ENCODE results near the gene ATRNL1.
"Not testable (repeated sequence)": the region's sequence is repeated elsewhere in the genome, so short reads cannot be mapped to it uniquely, and the experiment has no call there.

Gene ATRNL1

DNA sequence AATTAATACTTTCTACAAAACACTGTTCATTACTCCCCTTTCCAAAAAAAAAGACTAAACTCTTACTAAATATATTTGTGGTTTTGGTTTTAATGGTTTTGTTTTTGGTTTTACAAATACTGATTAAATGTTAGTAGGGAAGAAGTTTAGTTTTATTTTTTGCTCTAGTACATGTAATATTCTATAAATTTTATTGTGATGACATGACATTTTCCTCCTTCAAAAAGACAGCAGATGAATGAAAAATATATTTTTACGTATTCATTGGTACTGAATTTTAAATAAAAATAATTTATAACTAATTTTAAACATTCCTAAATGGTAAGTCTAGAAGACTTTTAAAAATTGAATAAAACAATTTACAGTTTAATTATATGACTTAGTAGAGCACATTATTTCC lies 667.0 kb downstream of the ATRNL1 start:
- no peak for DNase-seq

DNA sequence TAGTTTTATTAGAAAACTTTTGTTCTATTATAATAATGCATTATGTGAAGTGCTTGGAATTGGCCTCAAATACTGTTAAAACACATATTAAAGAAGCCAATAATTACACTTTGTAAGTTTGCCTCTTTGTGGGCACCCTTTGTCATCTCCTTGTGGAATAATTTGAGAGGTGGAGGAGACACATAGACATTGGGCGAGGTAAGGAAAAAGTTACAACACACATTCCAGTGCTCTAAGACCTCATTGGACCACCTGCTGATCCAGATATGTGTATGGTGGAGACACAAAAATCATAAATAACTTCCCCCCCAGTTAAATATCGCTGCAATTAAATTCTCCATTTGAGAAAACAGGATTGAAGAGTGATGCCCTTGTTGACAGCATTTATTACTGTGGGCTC lies 668.0 kb downstream of the ATRNL1 start:
- no peak for DNase-seq

GRCh38 chr10:115762029-115762428 lies 668.9 kb downstream of the ATRNL1 start:
- DNase-seq = no peak

- no peak for DNase-seq
Measured at GRCh38 chr10:115771755-115772154, 678.6 kb downstream of the ATRNL1 start.

DNA sequence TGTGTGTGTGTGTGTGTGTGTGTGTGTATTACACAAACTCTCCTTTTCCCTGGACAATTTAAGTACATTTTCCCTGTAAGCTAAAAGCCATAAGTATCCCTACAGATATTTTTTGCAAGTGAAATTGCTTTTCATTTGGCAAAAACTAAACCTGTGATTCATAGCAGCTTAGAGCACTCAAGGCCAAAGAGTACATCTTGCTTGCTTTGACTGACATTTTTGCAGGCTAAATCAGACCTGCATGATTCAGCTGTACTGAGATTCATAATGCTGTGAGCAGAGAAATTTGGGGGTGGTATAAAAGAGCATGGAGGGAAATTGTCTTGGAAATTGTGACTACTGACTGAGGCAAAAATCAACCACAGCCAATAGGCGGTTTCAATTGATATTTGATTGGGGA lies 679.4 kb downstream of the ATRNL1 start:
- peak in 1 of 58 donors; percentile 42 for DNase-seq

- DNase-seq = no peak
Measured at GRCh38 chr10:115773832-115774231, 680.7 kb downstream of the ATRNL1 start.

GRCh38 chr10:115774721-115775120 lies 681.6 kb downstream of the ATRNL1 start:
- DNase-seq = no peak

DNA sequence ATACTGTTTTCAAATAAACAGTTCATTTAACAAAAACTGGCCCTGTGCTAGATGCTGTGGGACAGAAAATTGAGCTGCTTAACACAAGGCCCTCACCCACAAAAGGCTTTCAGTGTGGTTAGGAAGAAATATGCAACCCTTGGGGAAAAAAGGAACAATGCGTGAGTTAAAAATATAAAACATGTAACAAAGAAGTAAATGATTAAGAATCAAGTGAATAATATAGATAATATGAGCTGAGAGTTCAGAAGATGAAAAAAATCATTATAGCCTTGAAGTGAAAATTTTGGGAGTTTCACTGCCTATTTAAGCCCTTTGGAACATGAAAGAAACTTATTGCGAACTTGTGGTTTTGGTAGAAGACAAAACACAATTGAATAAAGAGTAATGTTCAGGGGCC lies 684.5 kb downstream of the ATRNL1 start:
- no peak for DNase-seq

DNA sequence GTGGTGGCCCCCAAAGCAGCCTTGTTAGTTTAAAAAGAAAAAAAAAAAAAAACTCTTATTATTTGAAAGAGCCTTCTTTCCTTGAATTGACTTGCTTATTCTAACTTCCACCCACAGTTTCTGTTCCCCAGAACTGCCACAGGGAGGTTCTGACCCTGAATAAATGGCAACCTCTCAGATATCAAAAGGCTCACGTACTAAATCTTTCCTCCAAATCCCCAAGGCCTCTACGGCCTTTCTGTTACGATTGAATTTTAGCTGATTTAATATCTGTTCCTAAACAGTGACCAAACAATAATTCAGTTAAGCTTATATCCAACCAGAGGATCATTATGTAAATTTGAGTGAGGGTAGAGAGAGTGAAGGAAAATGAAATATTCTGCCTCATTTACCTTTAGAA lies 697.1 kb downstream of the ATRNL1 start:
- no peak for DNase-seq

- no peak for DNase-seq
Measured at GRCh38 chr10:115795964-115796363, 702.8 kb downstream of the ATRNL1 start.

DNA sequence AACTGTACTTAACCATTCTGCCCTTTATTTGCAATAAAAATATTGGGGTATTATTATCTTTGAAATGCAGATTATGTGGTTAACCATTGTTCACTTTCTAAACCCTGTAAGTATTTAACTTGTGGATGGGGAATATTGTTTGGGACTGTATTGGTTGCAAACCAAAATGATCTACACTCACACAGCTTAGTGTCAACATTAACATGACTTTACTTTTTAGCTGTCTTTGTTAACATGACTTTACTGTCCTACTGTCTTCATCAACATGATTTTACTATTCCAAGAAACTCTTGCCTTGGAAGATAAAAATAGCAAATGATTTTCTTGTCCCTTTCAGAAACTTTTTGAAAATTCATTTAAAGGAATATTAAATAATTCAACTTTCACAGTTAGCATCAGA lies 708.3 kb downstream of the ATRNL1 start:
- no peak for DNase-seq

DNA sequence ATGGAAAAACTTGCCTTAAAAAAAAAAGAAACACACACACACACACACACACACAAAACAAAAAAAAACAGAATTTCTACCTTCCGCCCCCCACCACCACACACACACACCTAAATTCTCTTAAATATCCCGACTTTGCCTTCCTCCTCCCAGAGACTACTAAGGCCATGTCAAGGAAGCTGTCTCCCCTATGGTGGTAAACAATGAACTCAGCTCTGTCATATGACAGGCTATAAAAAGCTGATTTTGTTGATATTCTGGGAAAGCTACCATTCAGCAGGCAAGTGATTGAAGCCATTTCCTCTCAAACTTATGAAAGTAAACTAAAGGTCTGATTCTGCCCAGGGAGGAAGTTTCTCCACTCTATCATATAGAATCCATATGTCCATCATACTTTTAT lies 708.8 kb downstream of the ATRNL1 start:
- DNase-seq = no peak

GRCh38 chr10:115802911-115803310 lies 709.7 kb downstream of the ATRNL1 start:
- DNase-seq = no peak

GRCh38 chr10:115814542-115814941 lies 721.4 kb downstream of the ATRNL1 start:
- no peak for DNase-seq

DNA sequence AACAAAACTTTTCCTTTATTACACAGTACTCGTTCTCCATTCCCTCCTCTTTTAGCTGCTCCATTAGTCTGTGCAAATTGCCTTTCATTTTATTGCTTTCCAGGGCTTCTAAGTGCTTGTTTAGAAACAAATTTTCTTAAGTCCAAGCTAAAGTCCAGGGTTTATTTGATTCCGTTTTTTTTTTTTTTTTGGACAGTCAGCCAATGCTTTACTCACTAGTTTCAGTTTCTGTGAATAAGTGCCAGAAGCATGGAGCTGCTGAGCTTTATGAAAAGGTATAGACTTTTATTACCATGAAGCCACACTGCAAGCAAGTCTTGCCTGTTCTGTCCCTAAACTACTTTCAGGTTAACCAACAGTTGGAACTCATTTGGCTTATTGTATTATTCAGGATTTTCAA lies 724.8 kb downstream of the ATRNL1 start:
- DNase-seq = no peak

GRCh38 chr10:115826396-115826795 lies 733.2 kb downstream of the ATRNL1 start:
- no peak for DNase-seq

GRCh38 chr10:115827231-115828009 lies 734.3 kb downstream of the ATRNL1 start:
- no peak for DNase-seq

- not testable (repeated sequence) for DNase-seq
Measured at GRCh38 chr10:115828182-115828581, 735.0 kb downstream of the ATRNL1 start.

DNA sequence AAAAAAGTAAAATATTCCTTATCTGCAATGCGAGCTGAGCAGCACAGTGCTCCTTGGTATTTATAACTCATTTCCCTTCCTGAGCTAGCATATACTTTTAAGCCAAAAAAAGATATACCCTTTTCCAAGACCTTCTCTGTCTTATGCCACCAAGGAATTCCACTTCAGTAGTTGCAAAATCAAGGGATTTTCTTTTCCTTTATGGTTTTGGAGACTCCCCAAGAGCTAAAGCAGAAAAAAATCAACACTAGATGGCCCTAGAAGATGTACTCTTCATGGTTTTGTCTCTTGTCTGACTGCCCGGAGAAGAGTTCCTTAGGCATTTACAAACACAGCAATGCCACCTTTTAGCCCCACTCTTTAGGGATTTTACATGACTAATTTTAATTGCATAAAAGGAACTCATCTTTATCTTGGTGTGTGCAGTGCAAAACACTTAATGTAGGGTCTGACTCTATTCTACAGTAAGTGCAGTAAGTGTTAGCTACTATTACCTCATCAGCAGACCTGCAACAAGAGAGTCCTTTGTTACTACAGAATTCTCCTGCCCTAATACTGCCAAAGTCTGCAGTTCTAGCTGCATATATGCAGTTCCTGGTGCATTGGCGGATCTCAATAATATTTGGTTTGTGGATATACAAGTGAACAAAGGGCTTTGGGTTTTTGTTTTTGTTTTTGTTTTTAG lies 736.5 kb downstream of the ATRNL1 start:
- DNase-seq = peak in 1 of 58 donors; percentile 3

GRCh38 chr10:115830265-115830970 lies 737.3 kb downstream of the ATRNL1 start:
- DNase-seq = no peak

GRCh38 chr10:115831016-115831415 lies 737.9 kb downstream of the ATRNL1 start:
- no peak for DNase-seq

DNA sequence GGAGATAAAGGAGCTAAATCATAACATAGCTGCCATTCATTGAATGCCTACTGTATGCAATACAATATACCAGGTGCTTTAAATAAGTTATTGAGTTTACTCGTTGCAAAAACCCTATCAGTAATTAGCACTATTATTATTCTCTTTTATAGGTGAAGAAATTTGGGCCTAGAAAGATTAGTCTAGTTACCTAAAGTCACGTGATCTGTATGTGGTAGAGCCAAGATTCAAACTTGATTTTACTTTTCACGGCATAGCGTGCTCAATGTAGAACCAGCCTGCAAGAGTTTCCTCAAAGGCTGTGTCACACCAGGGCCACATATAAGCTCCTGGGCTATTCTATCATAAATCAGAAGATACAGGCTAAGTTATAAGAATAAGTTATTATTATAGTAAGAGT lies 740.0 kb downstream of the ATRNL1 start:
- no peak for DNase-seq
